Measurements from ENCODE around the gene C2orf72. TPM values are rescaled to one million over a fixed set of nuclear protein-coding genes. Genes with fewer than 3 reads are reported as not detected.
"Not testable (repeated sequence)": the region's sequence is repeated elsewhere in the genome, so short reads cannot be mapped to it uniquely, and the experiment has no call there.

The C2orf72 gene
- total RNA-seq, 4 donors from 2014 or later, result 0.06 to 0.83 (median 0.17) TPM; not detected in 1

DNA sequence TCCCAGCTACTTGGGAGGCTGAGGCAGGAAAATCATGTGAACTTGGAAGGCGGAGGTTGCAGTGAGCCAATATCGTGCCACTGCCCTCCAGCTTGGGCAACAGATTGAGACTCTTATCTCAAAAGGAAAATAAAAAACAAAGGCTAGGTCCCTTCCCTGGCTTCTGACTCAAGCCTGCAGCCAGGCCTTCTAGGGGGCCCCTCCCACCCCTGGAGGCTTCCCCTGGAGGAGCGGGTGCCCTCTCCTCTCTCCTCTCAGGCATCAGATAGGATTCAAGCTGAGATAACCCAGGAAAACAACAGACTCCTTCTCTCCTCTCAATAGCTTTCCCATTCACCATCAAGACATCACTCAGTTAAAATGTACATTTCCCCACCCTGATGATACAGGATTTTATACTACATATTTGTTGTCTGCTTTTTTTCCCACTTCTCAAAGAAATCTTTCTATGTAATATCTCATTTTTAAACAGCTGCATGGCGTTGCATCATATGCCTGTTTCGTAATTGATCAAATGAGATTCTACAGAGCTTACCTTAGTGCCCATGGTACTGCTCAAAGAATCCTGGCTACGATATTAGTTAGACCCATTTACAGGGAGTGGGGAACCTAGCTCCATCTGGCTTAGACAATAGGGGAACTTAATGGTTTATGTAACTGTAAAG, 20.6 kb upstream of the C2orf72 start:
- Histone ChIP-seq H3K4me3 (no peak overlapping the region), H3K36me3 (no peaks in the 10 kb centered on the region), H3K27me3 (peaks cover 0 to 15% (median 0%) of the 10 kb centered on the region in 4 donors), H3K27ac (replicated peaks in 1 of 4) (no peak overlapping the region), H3K4me1 (no peaks in the 10 kb centered on the region), H3K9me3 (no peaks in the 10 kb centered on the region)
- TF ChIP-seq POLR2AphosphoS5 (IDR thresholded peaks at IDR 0.05) (no peak), POLR2A (IDR thresholded peaks at IDR 0.05; ENCODE audit: low read depth) (no peak), EP300 (IDR thresholded peaks at IDR 0.05) (no peak)
- TF ChIP-seq, protein P1, sequence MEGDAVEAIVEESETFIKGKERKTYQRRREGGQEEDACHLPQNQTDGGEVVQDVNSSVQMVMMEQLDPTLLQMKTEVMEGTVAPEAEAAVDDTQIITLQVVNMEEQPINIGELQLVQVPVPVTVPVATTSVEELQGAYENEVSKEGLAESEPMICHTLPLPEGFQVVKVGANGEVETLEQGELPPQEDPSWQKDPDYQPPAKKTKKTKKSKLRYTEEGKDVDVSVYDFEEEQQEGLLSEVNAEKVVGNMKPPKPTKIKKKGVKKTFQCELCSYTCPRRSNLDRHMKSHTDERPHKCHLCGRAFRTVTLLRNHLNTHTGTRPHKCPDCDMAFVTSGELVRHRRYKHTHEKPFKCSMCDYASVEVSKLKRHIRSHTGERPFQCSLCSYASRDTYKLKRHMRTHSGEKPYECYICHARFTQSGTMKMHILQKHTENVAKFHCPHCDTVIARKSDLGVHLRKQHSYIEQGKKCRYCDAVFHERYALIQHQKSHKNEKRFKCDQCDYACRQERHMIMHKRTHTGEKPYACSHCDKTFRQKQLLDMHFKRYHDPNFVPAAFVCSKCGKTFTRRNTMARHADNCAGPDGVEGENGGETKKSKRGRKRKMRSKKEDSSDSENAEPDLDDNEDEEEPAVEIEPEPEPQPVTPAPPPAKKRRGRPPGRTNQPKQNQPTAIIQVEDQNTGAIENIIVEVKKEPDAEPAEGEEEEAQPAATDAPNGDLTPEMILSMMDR (IDR thresholded peaks at IDR 0.05), result no peak
- intact Hi-C loops (cut with DNase I), result no loop called here
- WGBS, result 79% methylated on average over 6 of the region's 6 CpGs
- DNase-seq (ENCODE audit: extremely low spot score), result no peak

DNA sequence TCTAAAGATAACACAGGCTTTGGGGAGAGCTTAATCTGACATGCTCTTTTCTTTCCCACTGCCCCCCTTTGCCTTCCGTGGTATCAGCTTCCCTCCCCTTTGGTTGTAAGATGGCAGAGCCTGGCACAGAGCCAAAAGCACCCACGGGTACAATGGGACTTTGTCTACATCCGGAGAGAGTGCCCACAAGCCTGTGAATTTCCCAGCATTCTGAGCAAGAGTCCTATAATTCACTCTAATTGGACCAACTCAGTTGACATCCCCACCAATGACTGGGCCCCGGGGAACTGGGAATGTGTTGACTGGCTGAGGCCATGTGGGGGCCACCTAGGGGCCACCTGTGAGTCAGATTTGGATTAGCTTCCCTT, 20.1 kb upstream of the C2orf72 start:
- 24% methylated on average over 3 of the region's 4 CpGs for WGBS
- no peak for DNase-seq (ENCODE audit: extremely low spot score)

DNA sequence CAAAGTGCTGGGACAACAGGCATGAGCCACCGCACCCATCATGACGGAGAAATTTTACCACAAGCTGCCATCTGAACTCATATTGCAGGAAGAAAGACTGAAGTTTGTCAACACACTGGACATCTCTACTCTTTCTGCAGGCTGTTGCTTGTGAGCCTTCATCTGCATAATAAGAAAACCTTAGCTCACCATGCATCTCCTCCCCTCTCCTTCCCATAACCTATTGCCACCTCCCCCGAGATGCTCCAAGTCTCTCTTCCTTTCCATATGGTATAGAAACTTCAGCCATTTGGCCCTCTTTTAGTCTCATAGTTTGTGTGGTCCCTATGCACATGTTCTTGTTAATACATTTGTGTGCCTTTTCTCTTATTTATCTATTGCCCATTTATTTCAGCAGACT, 19.1 kb upstream of the C2orf72 start:
- Histone ChIP-seq H3K9me3 (no peaks in the 10 kb centered on the region), H3K27ac (replicated peaks in 1 of 4) (no peak overlapping the region), H3K36me3 (no peaks in the 10 kb centered on the region), H3K27me3 (peaks cover 0 to 10% (median 0%) of the 10 kb centered on the region in 4 donors), H3K4me1 (no peaks in the 10 kb centered on the region), H3K4me3 (no peak overlapping the region)
- WGBS, result 95% methylated on average over 3 of the region's 3 CpGs
- no peak for DNase-seq (ENCODE audit: extremely low spot score)
- intact Hi-C loops (cut with DNase I), result no loop called here
- TF ChIP-seq EP300 (IDR thresholded peaks at IDR 0.05) (no peak), POLR2A (IDR thresholded peaks at IDR 0.05; ENCODE audit: low read depth) (no peak), POLR2AphosphoS5 (IDR thresholded peaks at IDR 0.05) (no peak)
- TF ChIP-seq, protein P1 (IDR thresholded peaks at IDR 0.05), result no peak

More for the DNA sequence above, 20.1 kb upstream of the C2orf72 start:
- H3K27me3 ChIP-seq, result peaks cover 0 to 10% (median 0%) of the 10 kb centered on the region in 4 donors
- H3K9me3 ChIP-seq, result no peaks in the 10 kb centered on the region
- H3K27ac ChIP-seq (replicated peaks in 1 of 4), result no peak overlapping the region
- intact Hi-C loops (cut with DNase I), result no loop called here
- no peaks in the 10 kb centered on the region for H3K4me1 ChIP-seq
- no peak for TF ChIP-seq POLR2A (IDR thresholded peaks at IDR 0.05; ENCODE audit: low read depth)
- no peak for TF ChIP-seq EP300 (IDR thresholded peaks at IDR 0.05)
- TF ChIP-seq, protein P1 (IDR thresholded peaks at IDR 0.05), result no peak
- TF ChIP-seq POLR2AphosphoS5 (IDR thresholded peaks at IDR 0.05), result no peak
- H3K36me3 ChIP-seq, result no peaks in the 10 kb centered on the region
- H3K4me3 ChIP-seq, result no peak overlapping the region

DNA sequence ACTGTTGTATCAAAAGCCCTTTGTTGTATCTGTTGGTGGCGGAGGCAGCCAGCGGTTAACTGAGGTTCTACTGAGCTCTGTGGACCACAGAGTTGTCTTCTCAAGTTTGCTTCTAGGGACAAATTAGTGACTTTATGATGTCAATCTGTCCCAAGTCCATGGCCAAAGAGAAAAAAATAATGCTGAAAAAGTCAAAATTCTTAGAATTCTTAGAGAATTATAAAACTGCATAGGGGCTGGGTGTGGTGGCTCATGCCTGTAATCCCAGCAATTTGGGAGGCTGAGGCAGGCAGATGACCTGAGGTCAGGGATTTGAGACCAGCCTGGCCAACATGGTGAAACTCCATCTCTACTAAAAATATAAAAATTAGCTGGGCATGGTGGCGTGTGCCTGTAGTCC, 12.3 kb upstream of the C2orf72 start:
- WGBS, result 91% methylated on average over 3 of the region's 3 CpGs
- intact Hi-C loops (cut with DNase I); H3K4me1 ChIP-seq; H3K4me3 ChIP-seq; H3K36me3 ChIP-seq; H3K27ac ChIP-seq (replicated peaks in 1 of 4); H3K9me3 ChIP-seq; DNase-seq (ENCODE audit: extremely low spot score): not testable (repeated sequence)
- H3K27me3 ChIP-seq, result peaks cover 0 to 18% (median 0%) of the 10 kb centered on the region in 4 donors

DNA sequence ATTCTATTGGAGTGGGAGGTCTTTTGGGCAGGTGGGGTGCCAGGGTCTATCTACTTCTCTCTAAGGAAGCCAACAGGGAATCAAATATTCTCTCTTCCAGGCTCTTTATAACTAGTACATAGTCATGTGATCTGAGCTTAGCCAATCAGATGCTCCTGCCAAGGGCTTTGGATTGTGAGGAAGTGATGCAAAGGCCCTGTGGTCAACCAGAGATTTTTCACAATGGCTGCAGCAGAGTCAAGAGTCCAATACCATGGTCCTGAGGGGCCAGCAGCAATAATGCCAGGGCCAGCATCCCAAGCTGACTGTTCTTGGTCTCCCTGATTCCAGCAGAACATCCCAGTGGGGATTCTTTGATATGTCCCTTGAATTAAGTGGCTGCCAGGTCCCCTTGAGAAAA, 8.4 kb upstream of the C2orf72 start:
- H3K27ac ChIP-seq (replicated peaks in 1 of 4), result no peak overlapping the region
- H3K4me3 ChIP-seq, result no peak overlapping the region
- no peaks in the 10 kb centered on the region for H3K36me3 ChIP-seq
- no peaks in the 10 kb centered on the region for H3K4me1 ChIP-seq
- TF ChIP-seq POLR2A (IDR thresholded peaks at IDR 0.05; ENCODE audit: low read depth), result no peak
- TF ChIP-seq, protein P1 (IDR thresholded peaks at IDR 0.05), result no peak
- TF ChIP-seq EP300 (IDR thresholded peaks at IDR 0.05), result no peak
- no peak for TF ChIP-seq POLR2AphosphoS5 (IDR thresholded peaks at IDR 0.05)
- peaks cover 0 to 39% (median 0%) of the 10 kb centered on the region in 4 donors for H3K27me3 ChIP-seq
- H3K9me3 ChIP-seq, result peaks cover 0 to 3% (median 0%) of the 10 kb centered on the region in 4 donors
- no peak for DNase-seq (ENCODE audit: extremely low spot score)
- intact Hi-C loops (cut with DNase I), result no loop called here

Measured in esophagus muscularis mucosa (tissue), 4 donors.